GM19438 (cell line): ENCODE data around the gene SHD.
"Not testable (repeated sequence)": the region's sequence is repeated elsewhere in the genome, so short reads cannot be mapped to it uniquely, and the experiment has no call there.

ENCODE experiments used
- ATAC-seq: cut with Tn5 transposase; IDR thresholded peaks from one replicate; pipeline ENCODE4 v1.9.1; 2021; ENCODE audit warnings: low read depth; ENCODE audit not compliant: unreplicated experiment

Gene SHD, protein sequence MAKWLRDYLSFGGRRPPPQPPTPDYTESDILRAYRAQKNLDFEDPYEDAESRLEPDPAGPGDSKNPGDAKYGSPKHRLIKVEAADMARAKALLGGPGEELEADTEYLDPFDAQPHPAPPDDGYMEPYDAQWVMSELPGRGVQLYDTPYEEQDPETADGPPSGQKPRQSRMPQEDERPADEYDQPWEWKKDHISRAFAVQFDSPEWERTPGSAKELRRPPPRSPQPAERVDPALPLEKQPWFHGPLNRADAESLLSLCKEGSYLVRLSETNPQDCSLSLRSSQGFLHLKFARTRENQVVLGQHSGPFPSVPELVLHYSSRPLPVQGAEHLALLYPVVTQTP

DNA sequence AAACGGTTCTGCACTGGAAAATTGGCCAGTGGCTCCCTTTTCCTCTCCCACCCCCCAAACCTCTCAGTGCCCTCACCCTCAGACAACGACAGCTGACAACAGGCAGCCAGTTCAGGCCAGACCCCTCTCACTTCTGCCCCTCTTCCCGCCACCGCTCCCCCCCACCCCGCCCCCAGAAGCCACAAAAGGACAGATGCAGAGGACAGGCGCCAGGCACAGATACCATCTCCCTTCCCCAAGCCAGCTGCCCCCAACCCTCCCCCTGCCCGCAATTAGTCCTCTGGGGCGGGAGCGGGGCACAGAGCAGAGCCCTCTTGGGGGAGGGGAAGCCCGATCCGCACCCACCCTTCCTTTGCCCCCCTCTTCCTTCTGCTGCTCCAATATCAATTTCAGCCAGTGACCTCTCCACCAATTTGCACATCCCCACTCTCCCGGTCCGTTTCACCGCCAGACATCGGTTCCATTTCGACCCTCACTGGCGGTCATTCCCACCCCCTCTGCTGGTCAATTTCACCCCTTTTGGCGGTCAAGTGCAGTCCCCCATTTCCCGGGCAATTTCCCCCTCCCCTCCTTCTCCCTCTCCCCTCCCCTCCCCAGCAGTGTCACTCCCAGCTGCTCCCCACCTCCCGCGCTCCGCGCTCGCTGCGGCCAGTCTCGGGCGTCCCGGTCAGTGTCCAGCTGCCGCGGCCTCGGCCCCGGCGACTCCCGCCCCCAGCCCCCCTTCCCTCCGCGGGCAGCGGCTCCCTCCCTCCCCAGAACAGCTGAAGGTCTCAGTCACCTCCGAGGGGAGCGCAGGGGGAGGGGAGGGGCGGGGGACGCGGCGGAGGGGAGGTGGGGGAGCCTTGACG, at the start of gene SHD:
TSS of gene SHD (plus strand) at position 848 of the 848 bp plus-strand sequence. CDS start 798 bp downstream, outside the sequence.
- no peak for ATAC-seq

DNA sequence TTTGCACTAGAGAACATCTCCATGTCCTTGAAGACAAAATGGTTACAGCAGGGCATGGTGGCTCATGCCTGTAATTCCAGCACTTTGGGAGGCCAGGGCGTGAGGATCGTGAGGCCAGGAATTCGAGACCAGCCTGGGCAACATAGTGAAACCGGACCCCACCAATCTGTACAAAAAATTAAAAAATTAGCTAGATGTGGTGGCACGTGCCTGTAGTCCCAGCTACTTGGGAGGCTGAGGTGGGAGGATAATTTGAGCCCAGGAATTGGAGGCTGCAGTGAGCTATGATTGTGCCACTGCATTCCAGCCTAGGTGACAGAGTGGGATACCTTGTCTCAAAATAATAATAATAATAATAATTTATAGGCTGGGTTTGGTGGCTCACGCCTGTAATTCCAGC, 48.8 kb upstream of the SHD start:
- not testable (repeated sequence) for ATAC-seq

DNA sequence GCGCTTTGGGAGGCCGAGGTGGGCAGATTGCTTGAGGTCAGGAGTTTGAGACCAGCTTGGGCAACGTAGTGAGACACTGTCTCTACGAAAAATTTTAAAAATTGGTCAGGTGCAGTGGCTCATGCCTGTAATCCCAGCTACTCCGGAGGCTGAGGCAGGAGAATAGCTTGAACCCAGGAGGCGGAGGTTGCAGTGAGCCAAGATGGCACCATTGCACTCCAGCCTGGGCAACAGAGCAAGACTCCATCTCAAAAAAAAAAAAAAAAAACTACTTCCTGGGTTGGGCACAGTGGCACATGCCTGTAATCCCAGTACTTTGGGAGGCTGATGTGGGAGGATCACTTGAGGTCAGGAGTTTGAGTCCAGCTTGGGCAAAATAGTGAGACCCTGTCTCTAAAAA, 47.5 kb upstream of the SHD start:
- ATAC-seq: not testable (repeated sequence)

DNA sequence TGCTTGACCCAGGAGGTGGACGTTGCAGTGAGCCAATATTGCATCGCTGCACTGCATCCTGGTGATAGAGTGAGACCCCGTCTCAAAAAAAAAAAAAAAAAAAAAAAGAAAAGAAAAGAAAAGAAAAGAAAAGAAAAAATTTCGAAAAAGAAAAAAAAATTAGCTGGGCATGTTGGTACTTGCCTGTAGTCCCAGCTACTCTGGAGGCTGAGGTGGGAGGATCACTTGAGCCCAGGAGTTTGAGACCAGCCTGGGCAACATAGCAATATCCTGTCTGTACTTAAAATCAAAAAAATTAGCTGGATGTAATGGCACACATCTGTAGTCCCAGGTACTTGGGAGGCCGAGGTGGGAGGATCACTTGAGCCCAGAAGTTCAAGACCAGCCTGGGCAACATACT, 46.9 kb upstream of the SHD start:
- not testable (repeated sequence) for ATAC-seq

DNA sequence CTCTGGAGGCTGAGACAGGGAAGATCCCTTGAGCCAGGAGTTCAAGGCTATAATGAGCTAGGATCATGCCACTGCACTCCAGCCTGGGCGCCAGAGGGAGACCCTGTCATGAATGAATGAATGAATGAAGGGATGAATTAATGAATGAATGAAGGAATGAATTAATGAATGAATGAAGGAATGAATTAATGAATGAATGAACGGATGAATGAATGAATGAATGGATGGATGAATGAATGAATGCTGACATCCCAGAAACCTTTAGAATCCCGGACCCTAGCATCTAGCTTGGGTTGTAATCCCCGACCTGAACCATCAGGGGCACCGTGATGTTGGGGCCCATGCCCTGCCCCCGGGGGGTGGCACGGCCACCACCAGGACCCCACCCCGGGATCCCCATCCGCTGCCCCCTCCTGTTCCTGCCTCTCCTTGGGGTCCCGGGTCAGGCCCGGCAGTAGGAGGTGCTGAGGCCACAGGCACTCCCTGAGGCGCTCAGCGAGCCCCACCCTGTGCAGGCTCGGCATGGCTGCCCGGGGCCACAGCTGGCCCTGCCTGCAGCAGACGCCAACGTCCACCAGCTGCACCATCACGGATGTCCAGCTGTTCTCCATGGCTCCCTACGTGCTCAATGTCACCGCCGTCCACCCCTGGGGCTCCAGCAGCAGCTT, 46.3 kb upstream of the SHD start:
- no peak for ATAC-seq

DNA sequence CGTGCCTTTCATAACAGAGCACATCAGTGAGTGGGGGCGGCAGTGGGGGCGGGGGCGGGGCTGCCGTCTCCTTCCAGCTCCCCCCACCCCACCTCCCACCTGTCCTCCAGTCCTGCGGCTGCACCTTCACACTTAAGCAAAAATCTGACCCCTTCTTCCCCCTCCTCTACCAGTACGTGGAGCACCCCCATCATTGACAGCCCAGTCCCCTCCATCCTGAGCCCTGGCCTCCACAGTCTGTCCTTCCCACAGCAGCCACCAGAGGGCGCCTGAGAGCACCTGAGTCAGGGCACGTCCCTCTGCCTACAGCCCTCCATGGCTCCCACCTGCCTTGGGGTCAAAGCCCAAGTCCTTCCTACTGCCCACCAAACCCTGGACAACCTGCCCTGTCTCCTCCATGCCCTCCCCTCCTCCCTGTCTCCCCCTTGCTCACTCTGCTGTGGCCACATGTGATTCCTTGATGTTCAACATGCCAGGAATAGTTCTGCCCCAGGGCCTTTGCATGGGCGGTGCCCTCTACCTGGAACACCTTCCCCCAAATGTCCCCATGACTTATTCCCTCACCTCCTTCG, 45.7 kb upstream of the SHD start:
- no peak for ATAC-seq

DNA sequence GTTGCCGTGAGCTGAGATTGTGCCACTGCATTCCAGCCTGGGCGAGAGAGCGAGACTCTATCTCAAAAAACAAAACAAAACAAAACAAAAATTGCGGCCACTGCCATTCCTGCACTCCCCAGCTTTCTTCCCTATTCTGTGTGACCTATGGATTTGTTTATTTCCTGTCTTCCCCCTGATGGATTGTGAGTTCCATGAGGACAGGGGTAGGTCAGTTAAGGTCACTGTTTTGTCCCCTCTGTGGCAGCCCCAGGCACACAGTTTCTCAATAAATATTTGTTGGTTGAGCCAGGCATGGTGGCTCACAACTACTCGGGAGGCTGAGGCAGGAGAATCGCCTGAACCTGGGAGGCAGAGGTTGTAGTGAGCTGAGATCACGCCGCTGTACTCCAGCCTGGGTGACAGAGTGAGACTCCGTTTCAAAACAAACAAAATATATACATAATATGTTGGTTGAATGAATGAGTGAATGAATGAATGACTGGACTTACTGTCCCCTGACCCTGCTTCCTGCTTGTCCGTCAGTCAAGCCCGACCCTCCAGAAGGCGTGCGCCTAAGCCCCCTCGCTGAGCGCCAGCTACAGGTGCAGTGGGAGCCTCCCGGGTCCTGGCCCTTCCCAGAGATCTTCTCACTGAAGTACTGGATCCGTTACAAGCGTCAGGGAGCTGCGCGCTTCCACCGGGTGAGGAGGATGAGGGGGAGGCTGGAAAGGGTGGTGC, 44.8 kb upstream of the SHD start:
- ATAC-seq: no peak

DNA sequence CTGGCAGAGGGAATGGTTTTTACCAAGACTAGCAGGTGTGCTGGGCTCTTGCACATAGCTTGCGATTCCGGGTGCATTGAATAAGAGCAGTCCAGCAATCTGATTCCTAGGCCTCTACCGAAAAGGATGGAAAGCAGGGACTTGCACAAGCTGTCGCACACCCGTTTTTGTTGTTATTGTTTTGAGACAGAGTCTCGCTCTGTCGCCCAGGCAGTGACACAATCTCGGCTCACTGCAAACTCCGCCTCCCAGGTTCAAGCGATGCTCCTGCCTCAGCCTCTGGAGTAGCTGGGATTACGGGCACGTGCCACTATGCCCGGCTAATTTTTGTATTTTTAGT, 44.2 kb upstream of the SHD start:
- no peak for ATAC-seq

DNA sequence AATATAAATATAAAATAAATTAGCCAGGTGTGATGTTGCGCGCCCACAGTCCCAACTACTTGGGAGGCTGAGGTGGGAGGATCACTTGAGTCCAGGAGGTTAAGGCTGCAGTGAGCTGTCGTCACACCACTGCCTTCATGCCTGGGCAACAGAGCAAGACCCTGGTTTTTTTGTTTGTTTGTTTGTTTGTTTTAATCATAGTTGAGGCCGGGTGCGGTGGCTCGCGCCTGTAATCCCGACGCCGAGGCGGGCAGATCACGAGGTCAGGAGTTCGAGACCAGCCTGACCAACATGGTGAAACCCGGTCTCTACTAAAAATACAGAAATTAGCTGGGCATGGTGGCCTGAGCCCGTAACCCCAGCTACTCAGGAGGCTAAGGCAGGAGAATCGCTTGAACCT, 41.6 kb upstream of the SHD start:
- not testable (repeated sequence) for ATAC-seq

DNA sequence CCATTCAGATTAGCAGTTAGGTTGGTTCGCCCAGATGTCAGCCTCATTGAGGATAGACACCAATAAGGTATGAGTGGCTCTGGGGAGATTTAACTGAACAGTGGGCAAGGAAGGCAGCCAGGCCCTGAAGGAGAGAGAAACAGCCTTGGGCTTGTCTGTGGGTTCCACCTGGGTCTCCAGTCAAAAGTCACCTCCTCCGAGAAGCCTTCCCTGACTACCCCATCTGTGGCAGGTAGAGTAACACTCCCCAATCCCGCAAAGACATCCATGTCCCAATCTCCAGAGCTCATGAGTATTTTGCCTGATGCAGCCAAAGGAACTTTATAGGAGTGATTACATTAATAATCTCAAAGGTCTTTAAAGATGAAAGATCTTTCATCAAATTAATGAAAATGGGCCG, 40.2 kb upstream of the SHD start:
- ATAC-seq: no peak

DNA sequence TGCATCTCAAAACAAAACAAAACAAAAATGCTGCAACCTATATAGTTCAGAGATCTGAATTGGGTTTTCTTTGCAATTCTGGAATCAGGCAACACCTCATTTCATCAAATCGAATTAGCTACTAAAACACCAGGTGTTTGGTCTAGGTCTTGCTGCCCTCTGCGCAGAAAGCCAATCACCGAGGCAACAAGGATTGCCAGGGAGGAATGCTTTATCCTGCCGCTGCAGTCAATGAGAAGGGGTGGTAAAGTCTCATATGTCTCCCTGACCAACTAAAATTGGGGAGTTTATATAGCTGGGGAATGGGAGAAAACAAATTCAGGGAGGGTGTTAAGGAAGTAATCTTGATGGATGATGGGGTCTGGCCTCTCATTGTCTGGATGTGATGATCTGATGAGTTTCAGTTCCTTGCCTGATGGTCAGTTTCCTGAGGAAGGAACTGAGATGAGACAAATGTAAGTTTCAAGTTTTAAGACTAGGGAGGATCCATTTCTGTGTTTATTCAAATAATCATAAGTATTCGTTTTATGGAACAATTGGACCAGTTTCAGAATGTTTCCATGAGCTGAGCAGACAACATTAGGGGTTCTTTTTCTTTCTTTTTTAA, 37.1 kb upstream of the SHD start:
- ATAC-seq: no peak

DNA sequence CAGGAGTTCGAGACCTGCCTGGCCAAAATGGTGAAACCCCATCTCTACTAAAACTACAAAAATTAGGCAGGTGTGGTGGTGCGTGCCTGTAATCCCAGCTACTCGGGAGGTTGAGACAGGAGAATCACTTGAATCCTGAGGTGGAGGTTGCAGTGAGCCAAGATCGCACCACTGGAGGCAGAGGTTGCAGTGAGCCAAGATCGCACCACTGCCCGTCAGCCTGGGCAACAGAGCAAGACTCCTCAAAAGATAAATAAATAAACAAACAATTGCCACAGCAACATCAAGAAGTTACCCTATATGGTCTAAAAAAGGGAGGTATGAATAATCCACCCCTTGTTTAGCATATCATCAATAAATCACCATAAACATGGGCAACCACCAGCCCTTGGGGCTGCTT, 33.1 kb upstream of the SHD start:
- not testable (repeated sequence) for ATAC-seq

DNA sequence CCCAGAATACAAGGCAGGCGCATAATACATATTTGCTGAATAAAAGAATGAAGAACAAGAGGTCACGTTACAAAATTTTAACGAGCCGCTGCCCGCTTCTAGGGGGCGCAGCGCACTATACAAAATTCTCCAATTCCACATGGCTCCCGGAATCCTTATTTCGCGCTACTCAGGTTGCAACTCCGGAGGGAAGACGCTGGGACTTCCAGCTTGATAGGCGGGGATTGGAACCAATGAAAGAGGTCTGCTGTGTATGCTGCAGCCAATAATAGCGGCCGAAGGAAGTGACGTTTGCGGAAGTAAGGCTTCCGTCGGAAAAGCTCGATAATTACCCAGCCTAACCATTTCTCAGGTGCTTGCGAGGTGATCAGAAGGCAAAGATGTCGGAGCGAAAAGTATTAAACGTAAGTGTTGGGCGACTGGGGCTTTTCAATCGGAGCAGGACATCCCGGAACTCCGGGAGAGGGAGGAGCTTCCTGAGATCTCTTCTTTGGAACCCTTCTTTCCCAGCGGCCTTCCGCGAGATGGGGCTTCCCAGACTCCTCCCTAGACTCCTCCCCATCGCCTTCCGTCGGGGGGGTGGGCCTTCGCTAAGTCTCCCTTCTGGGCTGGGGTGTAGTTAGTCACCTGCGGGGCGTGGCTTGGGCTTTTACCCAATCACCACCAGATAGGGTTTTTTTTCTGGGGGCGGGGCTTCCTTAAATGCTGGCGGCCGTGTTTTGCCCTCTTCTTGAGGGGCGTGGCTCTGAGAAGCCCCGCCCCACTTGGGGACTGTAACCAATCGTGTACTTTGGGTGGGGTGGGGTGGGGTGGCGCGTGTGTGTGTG, 32.1 kb upstream of the SHD start, which contains the start of gene YJU2:
TSS of gene YJU2 (plus strand) at position 314 of the 827 bp plus-strand sequence. CDS start at position 381, 67 bp downstream.
- peak; percentile 80 for ATAC-seq

DNA sequence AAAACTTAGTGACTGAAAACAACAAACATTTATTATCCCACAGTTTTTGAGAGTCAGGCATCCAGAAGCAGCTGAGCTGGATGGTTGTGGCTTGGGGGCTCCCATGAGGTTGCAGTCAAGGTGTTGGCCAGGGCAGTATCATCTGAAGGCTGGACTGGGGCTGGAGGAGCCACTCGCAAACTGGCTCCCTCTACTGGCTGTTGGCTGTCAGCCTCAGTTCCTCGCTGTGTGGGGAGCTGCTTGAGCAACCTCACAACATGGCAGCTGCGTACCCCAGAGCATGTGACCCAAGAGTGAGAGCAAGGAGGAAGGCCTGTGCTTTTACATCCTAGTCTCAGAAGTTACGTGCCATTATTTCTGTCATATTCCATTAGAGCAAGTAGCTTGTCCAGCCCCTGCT, 22.5 kb upstream of the SHD start:
- ATAC-seq: no peak

DNA sequence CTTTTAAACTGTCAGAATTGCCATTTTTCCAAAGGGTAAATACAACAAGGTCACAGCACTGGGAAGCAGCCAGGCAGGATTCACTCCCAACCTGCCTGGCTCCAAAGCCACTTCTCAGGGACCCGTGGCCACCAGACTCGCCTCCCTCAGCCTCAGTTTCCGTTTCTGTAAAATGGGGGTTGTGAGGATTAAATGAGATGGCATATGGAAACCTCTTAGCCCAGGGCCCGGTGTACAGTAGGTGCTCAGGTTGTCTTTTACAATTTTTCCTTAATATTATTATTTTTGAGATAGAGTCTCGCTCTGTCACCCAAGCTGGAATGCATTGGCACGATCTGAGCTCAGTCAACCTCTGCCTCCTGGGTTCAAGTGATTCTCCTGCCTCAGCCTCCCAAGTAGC, 22.0 kb upstream of the SHD start:
- no peak for ATAC-seq

DNA sequence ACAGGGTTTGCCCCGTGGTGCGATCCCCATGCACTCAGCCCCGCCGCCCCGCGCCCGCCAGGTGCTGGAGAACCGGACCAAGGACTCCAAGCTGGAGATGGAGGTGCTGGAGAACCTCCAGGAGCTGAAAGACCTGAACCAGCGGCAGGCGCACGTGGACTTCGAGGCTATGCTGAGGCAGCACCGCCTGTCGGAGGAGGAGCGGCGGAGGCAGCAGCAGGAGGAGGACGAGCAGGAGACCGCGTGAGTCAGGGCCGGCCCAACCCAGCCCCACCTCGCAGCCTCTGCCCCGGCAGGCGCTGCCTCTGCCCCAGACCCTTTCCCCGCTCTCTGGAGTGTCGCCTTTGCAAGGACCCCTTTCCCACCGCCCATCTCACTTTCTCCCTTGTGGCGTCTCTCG, 20.9 kb upstream of the SHD start:
- ATAC-seq: no peak

DNA sequence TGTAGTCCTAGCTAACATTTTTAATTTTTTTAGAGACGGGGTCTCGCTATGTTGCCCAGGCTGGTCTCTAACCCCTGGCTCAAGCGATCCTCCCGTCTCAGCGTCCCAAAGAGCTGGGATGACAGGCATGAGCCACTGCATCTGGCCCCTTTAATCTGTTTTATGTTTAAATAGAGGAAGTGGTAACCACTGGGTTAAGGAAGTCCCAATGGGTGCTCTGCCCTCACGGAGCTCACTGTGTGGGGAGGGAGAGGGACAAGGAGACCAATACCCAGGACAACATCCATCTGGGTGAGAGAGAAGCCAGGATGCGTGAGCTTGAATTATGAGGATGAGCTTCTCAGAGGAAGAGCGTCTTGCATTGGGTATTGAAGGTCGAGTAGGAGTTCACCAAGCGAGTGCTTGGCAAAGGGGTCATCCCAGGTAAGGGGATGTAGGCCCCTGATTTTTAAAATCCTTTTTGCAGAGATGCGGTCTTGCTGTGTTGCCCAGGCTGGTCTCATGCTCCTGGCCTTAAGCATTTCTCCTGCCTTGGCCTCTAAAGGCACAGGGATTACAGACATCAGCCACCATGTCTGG, 18.4 kb upstream of the SHD start:
- ATAC-seq: no peak

DNA sequence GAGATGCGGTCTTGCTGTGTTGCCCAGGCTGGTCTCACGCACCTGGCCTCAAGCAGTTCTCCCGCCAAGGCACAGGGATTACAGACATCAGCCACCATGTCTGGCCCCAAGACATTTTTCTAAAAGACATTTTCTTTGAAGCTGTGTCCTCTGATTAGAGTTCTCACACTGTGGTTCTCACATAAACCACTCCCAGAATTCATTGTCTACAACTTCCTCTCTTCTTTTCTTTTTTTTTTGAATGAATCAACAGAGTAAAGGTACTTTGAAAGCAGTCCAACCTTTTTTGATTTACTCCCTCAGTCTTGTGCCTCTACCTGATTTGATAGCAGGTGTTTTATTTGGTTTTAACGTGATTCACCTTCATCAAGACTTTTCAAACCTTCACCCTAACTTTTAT, 14.3 kb upstream of the SHD start:
- ATAC-seq: no peak
